Stimulated activated CD4-positive, alpha-beta T cell treated with anti-CD3 and anti-CD28 coated beads, Interleukin-1b, Interleukin-23, amount 100 ng/mL, for 4 hours (primary cell): ENCODE results near the gene DGCR2.
"Not testable (repeated sequence)": the region's sequence is repeated elsewhere in the genome, so short reads cannot be mapped to it uniquely, and the experiment has no call there.

Experiments used
- DNase-seq, 2 donors: peaks; one replicate each; pipeline ENCODE4 v3.0.0-alpha.2; 2020; ENCODE audit warnings: low read depth in 2 of 2

Gene DGCR2

GRCh38 chr22:19042285-19043120 lies 79.7 kb downstream of the DGCR2 start:
- no peak for DNase-seq

GRCh38 chr22:19041704-19042074 lies 80.5 kb downstream of the DGCR2 start:
- no peak for DNase-seq

- no peak for DNase-seq
These were observed 81.1 kb downstream of the DGCR2 start for GRCh38 chr22:19040888-19041703.

GRCh38 chr22:19040391-19040861 lies 81.8 kb downstream of the DGCR2 start:
- no peak for DNase-seq

GRCh38 chr22:19039796-19040280 lies 82.4 kb downstream of the DGCR2 start:
- no peak for DNase-seq

- DNase-seq, result no peak
These were observed 82.8 kb downstream of the DGCR2 start for GRCh38 chr22:19039448-19039780.

GRCh38 chr22:19038728-19039447 lies 83.3 kb downstream of the DGCR2 start:
- no peak for DNase-seq

- DNase-seq, result no peak
These were observed 84.1 kb downstream of the DGCR2 start for GRCh38 chr22:19038164-19038546.

GRCh38 chr22:19037282-19038163 lies 84.7 kb downstream of the DGCR2 start:
- no peak for DNase-seq

- DNase-seq, result no peak
These were observed 85.5 kb downstream of the DGCR2 start for GRCh38 chr22:19036523-19037273.

- no peak for DNase-seq
These were observed 86.0 kb downstream of the DGCR2 start for GRCh38 chr22:19036229-19036522.

- DNase-seq, result no peak
These were observed 86.6 kb downstream of the DGCR2 start for GRCh38 chr22:19035474-19036228.

GRCh38 chr22:19035126-19035473 lies 87.1 kb downstream of the DGCR2 start:
- not testable (repeated sequence) for DNase-seq

GRCh38 chr22:19034724-19035120 lies 87.5 kb downstream of the DGCR2 start:
- not testable (repeated sequence) for DNase-seq

- not testable (repeated sequence) for DNase-seq
These were observed 88.0 kb downstream of the DGCR2 start for GRCh38 chr22:19034031-19034723.

- not testable (repeated sequence) for DNase-seq
These were observed 88.7 kb downstream of the DGCR2 start for GRCh38 chr22:19033568-19033905.

GRCh38 chr22:19032898-19033567 lies 89.2 kb downstream of the DGCR2 start:
- not testable (repeated sequence) for DNase-seq

GRCh38 chr22:19032156-19032785 lies 89.9 kb downstream of the DGCR2 start:
- not testable (repeated sequence) for DNase-seq
